K562 (cell line): ENCODE measurements around the gene ZNF778. TPM values are rescaled to one million over a fixed set of nuclear protein-coding genes. Genes with fewer than 3 reads are reported as not detected.
A peak's percentile ranks its signal among the peaks of the same experiment; 100 is the strongest.
"Not testable (repeated sequence)": the region's sequence is repeated elsewhere in the genome, so short reads cannot be mapped to it uniquely, and the experiment has no call there.

ENCODE experiments used
- ATAC-seq: fragments of 200-7000 bp; cut with Tn5 transposase; 3 replicates; pipeline ENCODE4 v1.9.1; 2020; ENCODE audit warnings: moderate library complexity
- BruUV-seq: library from RNA; stranded (reverse); fragments of 400-500 nt; replicated peaks from 2 replicates; lab custom pipeline; 2021; lab: Mats Ljungman, UMichigan
- CTCF ChIA-PET: fragments of 300-600 bp; formaldehyde crosslinking; extraction: SDS; loops from one replicate; lab custom pipeline; 2021; ENCODE audit warnings: low intra/inter-chr PET ratio; lab: Yijun Ruan, JAX
- POLR2A ChIA-PET: fragments of 300-600, 350-650 bp; sonication (Branson Sonifier 250); formaldehyde crosslinking; extraction: SDS; loops from one replicate; lab custom pipeline; 2021; ENCODE audit warnings: antibody characterized with exemption, inconsistent platforms; lab: Yijun Ruan, JAX
- DNase-seq, 4 experiments: peaks; one replicate each; pipeline versions ENCODE4 v3.0.0 to v3.0.0-alpha.2; 2011 to 2018; ENCODE audit warnings: low spot score in 3 of 4, mixed read lengths in 3 of 4; ENCODE audit errors: extremely low read depth in 1 of 4
- FAIRE-seq: peaks from 2 replicates; lab custom pipeline; 2011; peaks lifted over from hg19 to GRCh38; lab: Jason Lieb, UNC
- H2AFZ ChIP-seq: 2 replicates; pipeline ENCODE4 v1.6.0; 2011; ENCODE audit warnings: low read depth, low read length, control low read depth, inconsistent platforms
- H3K27ac ChIP-seq: fragments of 200-600 bp; 3 replicates; pipeline ENCODE4 v1.8.0; 2011; ENCODE audit warnings: low read depth, mild to moderate bottlenecking, control low read depth, inconsistent platforms, low read length, moderate library complexity, mixed read lengths; ENCODE audit errors: extremely low read depth
- H3K27me3 ChIP-seq, 2 experiments: fragments of 300-600 bp in 1 of 2; 2 replicates in 1 of 2; 3 replicates in 1 of 2; pipeline versions ENCODE4 v1.6.0 to v1.8.0; 2011; ENCODE audit warnings: inconsistent platforms in 2 of 2, low read length in 2 of 2, mild to moderate bottlenecking in 1 of 2, mixed read lengths in 1 of 2, moderate library complexity in 1 of 2; ENCODE audit not compliant: control insufficient read depth in 2 of 2, insufficient read depth in 2 of 2
- H3K36me3 ChIP-seq: fragments of 300-600 bp; 3 replicates; pipeline ENCODE4 v1.8.0; 2011; ENCODE audit warnings: mild to moderate bottlenecking, low read length, inconsistent platforms; ENCODE audit not compliant: control insufficient read depth, insufficient read depth
- H3K4me1 ChIP-seq, 2 experiments: fragments of 200-600 bp in 1 of 2; replicated peaks in 1 of 2; 2 replicates in 1 of 2; 3 replicates in 1 of 2; pipeline versions ENCODE4 v1.5.1 to v1.8.0; 2011; ENCODE audit warnings: inconsistent platforms in 2 of 2, low read length in 2 of 2, mild to moderate bottlenecking in 1 of 2, mixed read lengths in 1 of 2, moderate library complexity in 1 of 2; ENCODE audit not compliant: control insufficient read depth in 2 of 2, insufficient read depth in 2 of 2
- H3K4me2 ChIP-seq: 2 replicates; pipeline ENCODE4 v1.6.1; 2011; ENCODE audit warnings: low read length, control low read depth, inconsistent platforms, mixed read lengths; ENCODE audit not compliant: insufficient read depth
- H3K4me3 ChIP-seq: fragments of 200-600 bp; sonication (generic), shearing (Covaris generic); 2 replicates; pipeline ENCODE4 v1.5.1; 2016; ENCODE audit warnings: control low read depth, inconsistent platforms
- H3K79me2 ChIP-seq: fragments of 200-600 bp; 3 replicates; pipeline ENCODE4 v1.8.0; 2011; ENCODE audit warnings: low read length, inconsistent platforms; ENCODE audit not compliant: control insufficient read depth, insufficient read depth
- H3K9ac ChIP-seq, 2 experiments: 2 replicates each; pipeline versions ENCODE4 v1.6.0 to v1.6.1; 2011; ENCODE audit warnings: low read depth in 2 of 2, low read length in 2 of 2, control low read depth in 1 of 2, inconsistent platforms in 1 of 2, mild to moderate bottlenecking in 1 of 2, mixed read lengths in 1 of 2; ENCODE audit not compliant: insufficient read depth in 1 of 2
- H3K9me1 ChIP-seq: one replicate; pipeline ENCODE4 v1.6.0; 2011; ENCODE audit warnings: inconsistent platforms, mild to moderate bottlenecking, low read length, moderate library complexity; ENCODE audit not compliant: control insufficient read depth, insufficient read depth
- H3K9me3 ChIP-seq: replicated peaks from 2 replicates; pipeline ENCODE4 v1.5.1; 2011; ENCODE audit warnings: low read depth, low read length, inconsistent platforms; ENCODE audit not compliant: control insufficient read depth, insufficient read depth
- H4K20me1 ChIP-seq: replicated peaks from 2 replicates; pipeline ENCODE4 v1.6.1; 2011; ENCODE audit warnings: low read length, inconsistent platforms, mixed read lengths; ENCODE audit not compliant: control insufficient read depth, insufficient read depth
- ARID3B ChIP-seq: fragments of 250-450 bp; sonication (Bioruptor Pico); IDR thresholded peaks from 2 replicates; pipeline ENCODE4 v1.4.0; 2020; ENCODE audit warnings: borderline replicate concordance
- HDAC1 ChIP-seq, 2 experiments: fragments of 450-650 bp; IDR thresholded peaks; 2 replicates each; pipeline ENCODE4 v1.6.1; 2016 to 2017; ENCODE audit warnings: inconsistent platforms in 1 of 2, mild to moderate bottlenecking in 1 of 2, moderate library complexity in 1 of 2
- HNRNPLL ChIP-seq: fragments of 200-400 bp; formaldehyde crosslinking; IDR thresholded peaks from 2 replicates; pipeline ENCODE4 v1.6.1; 2017; ENCODE audit warnings: low read length, low read depth, mild to moderate bottlenecking; ENCODE audit not compliant: poor library complexity, severe bottlenecking
- ILK ChIP-seq: fragments of 450-650 bp; IDR thresholded peaks from 2 replicates; pipeline ENCODE4 v1.6.1; 2016; ENCODE audit warnings: missing genetic modification characterization, low read depth, mild to moderate bottlenecking, missing compliant biosample characterization, moderate library complexity, borderline replicate concordance
- JUND ChIP-seq, 2 experiments: IDR thresholded peaks; 2 replicates in 1 of 2; 3 replicates in 1 of 2; pipeline ENCODE4 v1.6.1; 2011; ENCODE audit warnings: borderline replicate concordance in 2 of 2, low read depth in 2 of 2, low read length in 2 of 2, improper control_type of control experiment in 1 of 2, missing biosample characterization in 1 of 2, missing genetic modification characterization in 1 of 2, missing genetic modification reagents in 1 of 2
- MTA3 ChIP-seq: fragments of 450-650 bp; formaldehyde crosslinking; IDR thresholded peaks from 2 replicates; pipeline ENCODE4 v1.6.1; 2017; ENCODE audit warnings: mild to moderate bottlenecking, borderline replicate concordance
- NFIX ChIP-seq: fragments of 250-450 bp; sonication (Bioruptor Pico); IDR thresholded peaks from 2 replicates; pipeline ENCODE4 v1.4.0; 2020; ENCODE audit warnings: low read depth, mild to moderate bottlenecking, moderate library complexity
- NR2C2 ChIP-seq, 2 experiments: fragments of 200-800 bp in 1 of 2; sonication (Bioruptor generic) in 1 of 2; sonication (generic) in 1 of 2; formaldehyde crosslinking in 1 of 2; IDR thresholded peaks; 2 replicates each; pipeline versions ENCODE4 v1.6.1 to v1.8.0; 2016 to 2022; ENCODE audit warnings: mild to moderate bottlenecking in 1 of 2, missing compliant biosample characterization in 1 of 2, missing genetic modification characterization in 1 of 2, missing genetic modification reagents in 1 of 2
- PCBP1 ChIP-seq: fragments of 200-400 bp; formaldehyde crosslinking; IDR thresholded peaks from 2 replicates; pipeline ENCODE4 v1.6.1; 2018; ENCODE audit warnings: mild to moderate bottlenecking, low read depth, low read length; ENCODE audit not compliant: poor library complexity, severe bottlenecking
- RB1 ChIP-seq: fragments of 450-650 bp; IDR thresholded peaks from 2 replicates; pipeline ENCODE4 v1.6.1; 2017; ENCODE audit warnings: low read depth, mild to moderate bottlenecking
- RBBP5 ChIP-seq: fragments of 200-600 bp; sonication (generic); IDR thresholded peaks from 2 replicates; pipeline ENCODE4 v1.6.1; 2012; ENCODE audit warnings: borderline replicate concordance, mild to moderate bottlenecking, low read length, control low read depth, inconsistent platforms; ENCODE audit not compliant: insufficient read depth, poor library complexity, severe bottlenecking
- SMAD4 ChIP-seq: fragments of 250-450 bp; sonication (Bioruptor Pico); conservative IDR thresholded peaks from 2 replicates; pipeline ENCODE4 v1.8.0; 2021; ENCODE audit warnings: inconsistent platforms, mild to moderate bottlenecking, moderate library complexity
- TAL1 ChIP-seq: fragments of 450-650 bp; IDR thresholded peaks from 2 replicates; pipeline ENCODE4 v1.6.1; 2016; ENCODE audit warnings: mild to moderate bottlenecking
- TARDBP ChIP-seq: fragments of 450-650 bp; IDR thresholded peaks from 2 replicates; pipeline ENCODE4 v1.6.1; 2016
- ZSCAN32 ChIP-seq: fragments of 450-650 bp; formaldehyde crosslinking; IDR thresholded peaks from 2 replicates; pipeline ENCODE4 v1.4.0; 2020; ENCODE audit warnings: mild to moderate bottlenecking, moderate library complexity
- WGBS: fragments of 100-300 bp; shearing (Covaris generic); methylation state at CpG from one replicate; pipeline ENCODE4 v1.1.6; 2016; ENCODE audit warnings: low coverage, mixed read lengths; ENCODE audit not compliant: insufficient coverage; ENCODE audit errors: missing lambda C conversion rate; 5-methylcytosine and 5-hydroxymethylcytosine counted together
- in situ Hi-C: fragments of 300-500 bp; cut with MboI; formaldehyde crosslinking; loops from 4 replicates; pipeline ENCODE4 v1.15.0; 2018; ENCODE audit warnings: inconsistent platforms, mixed read lengths
- intact Hi-C: fragments of 100-400 bp; cut with micrococcal nuclease; formaldehyde crosslinking; loops from 2 replicates; pipeline ENCODE4 v1.14.2; 2022
- polyA plus RNA-seq, 8 experiments: library from polyadenylated mRNA; depleted of rRNA in 4 of 8; stranded (reverse) in 5 of 8; unstranded in 3 of 8; fragments of >200 nt; fragmentation: Nextera tagmentation in 2 of 8; fragmentation: Illumina TruSeq in 1 of 8; extraction: Ambion mirVana in 2 of 8; extraction: Trizol in 1 of 8; gene quantifications; 2 replicates each; pipeline versions ENCODE4 v1.2.1 to v1.2.3, GENCODE V29; 2011 to 2014; ENCODE audit warnings: inconsistent platforms in 1 of 8, missing spikeins in 1 of 8
- total RNA-seq, 7 experiments: library from RNA; depleted of rRNA in 6 of 7; stranded (reverse); fragments of >200 nt in 6 of 7; fragmentation: Illumina TruSeq in 2 of 7; extraction: Trizol in 2 of 7; gene quantifications; 2 replicates each; pipeline versions ENCODE4 v1.2.1 to v1.2.3, GENCODE V29; 2011 to 2021; ENCODE audit warnings: low replicate concordance in 1 of 7
- TF ChIP-seq, protein P1 (sequence below): sonication (generic); formaldehyde crosslinking; IDR thresholded peaks from 2 replicates; pipeline ENCODE4 v1.9.0; 2022; ENCODE audit warnings: mild to moderate bottlenecking, missing genetic modification reagents

Gene ZNF778
- total and polyA plus RNA-seq, 9 of the 15 experiments (the other 6 are each of a cell fraction or from before 2014, with no cell fraction given), result 0.70 to 60.6 (median 7.5) TPM

GRCh38 chr16:89191901-89192185, 25.7 kb upstream of the ZNF778 start (continued):
- peak; percentile 5 for TF ChIP-seq PCBP1
- no peak for TF ChIP-seq JUND (IDR thresholded peaks at IDR 0.05; ENCODE audit: borderline replicate concordance, low read depth, low read length)
- TF ChIP-seq JUND (tag; IDR thresholded peaks at IDR 0.05; ENCODE audit: borderline replicate concordance, low read depth, low read length), result no peak
- TF ChIP-seq NFIX (CRISPR knock-in tag), result no peak
- TF ChIP-seq TAL1, result no peak
- no peak for TF ChIP-seq ZSCAN32 (CRISPR knock-in tag)
- 0 out of 2 replicates have a peak, but pooled peaks have one; percentile 28 for TF ChIP-seq NR2C2 (CRISPR knock-in tag; IDR thresholded peaks at IDR 0.05)
- TF ChIP-seq NR2C2 (tag; IDR thresholded peaks at IDR 0.05), result no peak
- TF ChIP-seq MTA3, result no peak
- TF ChIP-seq RB1, result no peak
- TF ChIP-seq ILK (tag), result no peak

GRCh38 chr16:89192186-89192955, 25.1 kb upstream of the ZNF778 start:
- H3K9me1 ChIP-seq, H4K20me1 ChIP-seq, CTCF ChIA-PET, H3K79me2 ChIP-seq, H3K36me3 ChIP-seq, in situ Hi-C loops, H3K9me3 ChIP-seq, intact Hi-C loops, BruUV-seq, FAIRE-seq: not testable (repeated sequence)
- 0% methylated on average over 22 of the region's 63 CpGs for WGBS
- Histone ChIP-seq H3K27me3 (peaks cover 0 to 14% of the 10 kb centered on the region in 2 experiments; a peak in 1 of 5 replicates), H3K4me1 (peaks cover 0 to 68% of the 10 kb centered on the region in 2 experiments; a peak in 4 of 5 replicates), H3K9ac (peak overlapping the region; percentile 59 to 96; a peak in 3 of 4 replicates), H3K4me3 (peak overlapping the region; percentile 44), H2AFZ (peak overlapping the region; percentile 82), H3K27ac (peak overlapping the region; percentile 55; the same call in 2 of the 3 replicates), H3K4me2 (peak overlapping the region; percentile 83)
- POLR2A ChIA-PET, result interaction anchor here (0.5 to 1.6 kb wide), 3 partner anchors 15 to 438 kb away, joined by 3 to 7 read pairs (median 4); partner anchors contain the start of gene APRT
- DNase-seq (peak; percentile 76 to 93 (median 84)), ATAC-seq (peak; percentile 69)
- peak; percentile 37 for TF ChIP-seq RBBP5
- TF ChIP-seq, protein P1, sequence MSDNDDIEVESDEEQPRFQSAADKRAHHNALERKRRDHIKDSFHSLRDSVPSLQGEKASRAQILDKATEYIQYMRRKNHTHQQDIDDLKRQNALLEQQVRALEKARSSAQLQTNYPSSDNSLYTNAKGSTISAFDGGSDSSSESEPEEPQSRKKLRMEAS (CRISPR knock-in tag), result peak; percentile 73
- TF ChIP-seq HDAC1 (IDR thresholded peaks at IDR 0.05), result peak in 1 of 2 experiments; percentile 57; a peak in 2 of 4 replicates
- TF ChIP-seq TARDBP, result 0 out of 2 replicates have a peak, but pooled peaks have one; percentile 31
- 0 out of 2 replicates have a peak, but pooled peaks have one; percentile 17 for TF ChIP-seq SMAD4 (CRISPR knock-in tag)
- TF ChIP-seq ARID3B (CRISPR knock-in tag), result peak; percentile 38; the same call in 1 of the 2 replicates
- peak; percentile 37 for TF ChIP-seq HNRNPLL
